H1 (cell line): Measurements from ENCODE around the gene OR2L5. TPM values are rescaled to one million over a fixed set of nuclear protein-coding genes. Genes with fewer than 3 reads are reported as not detected.

ENCODE experiments used
- BCL11A ChIP-seq, 2 experiments: IDR thresholded peaks; one replicate each; pipeline ENCODE4 v1.6.1; 2011; ENCODE audit warnings: low read depth in 2 of 2, low read length in 2 of 2, mild to moderate bottlenecking in 2 of 2
- CHD7 ChIP-seq: fragments of 300-600 bp; sonication (generic); IDR thresholded peaks from 2 replicates; pipeline ENCODE4 v1.7.1; 2012; ENCODE audit warnings: low read length, moderate library complexity, mild to moderate bottlenecking, inconsistent platforms; ENCODE audit not compliant: insufficient replicate concordance
- KDM1A ChIP-seq: fragments of 200-600, 300-600 bp; sonication (generic); IDR thresholded peaks from 2 replicates; pipeline ENCODE4 v1.7.1; 2016; ENCODE audit warnings: mild to moderate bottlenecking, low read length, borderline replicate concordance
- POU5F1 ChIP-seq: IDR thresholded peaks from 2 replicates; pipeline ENCODE4 v1.6.1; 2011; ENCODE audit warnings: low read depth, mild to moderate bottlenecking, low read length, moderate library complexity
- SIRT6 ChIP-seq: IDR thresholded peaks from one replicate; pipeline ENCODE4 v1.7.1; 2012; ENCODE audit warnings: low read length, inconsistent platforms
- ZNF274 ChIP-seq: IDR thresholded peaks from 2 replicates; pipeline ENCODE4 v1.7.0; 2012; ENCODE audit warnings: low read length, borderline replicate concordance; ENCODE audit errors: extremely low read depth
- polyA plus RNA-seq, 7 experiments: library from polyadenylated mRNA; depleted of rRNA in 3 of 7; stranded (reverse) in 5 of 7; unstranded in 2 of 7; fragments of >200 nt in 5 of 7; fragments of 200-250 nt in 2 of 7; gene quantifications; 1 replicate in 5 of 7; 2 replicates in 1 of 7; 4 replicates in 1 of 7; pipeline versions ENCODE4 v1.2.1 to v1.2.3, GENCODE V29; 2011 to 2013; ENCODE audit warnings: missing spikeins in 2 of 7, mixed read lengths in 2 of 7
- total RNA-seq: library from RNA; stranded (reverse); fragmentation: NEBNext Ultra II Directional; extraction: Animal tissue kit (Norgen Biotek cat#: 25700); gene quantifications from 2 replicates; pipeline ENCODE4 v1.2.1, GENCODE V29; 2021

The OR2L5 gene
- total and polyA plus RNA-seq, 2 of the 8 experiments (the other 6 are each of a cell fraction or from before 2014, with no cell fraction given) = not detected

DNA sequence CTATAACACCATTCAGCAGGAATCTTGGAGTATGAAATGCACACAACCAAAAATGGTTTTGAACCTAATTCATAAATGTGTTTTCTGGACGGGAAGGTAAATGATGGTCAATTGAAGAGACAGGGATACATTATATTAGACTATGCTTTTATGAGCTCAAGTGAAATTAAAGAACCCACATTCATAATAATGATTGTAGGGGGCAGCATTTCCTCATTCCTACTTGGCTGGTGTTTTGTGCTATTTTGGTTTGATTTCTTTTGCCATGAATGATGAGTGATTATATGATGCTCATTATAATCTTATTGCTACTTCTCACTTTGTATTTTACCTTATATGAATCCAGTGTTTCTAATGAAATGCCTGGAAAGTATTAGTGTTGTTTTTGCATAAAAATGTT is 33.5 kb downstream of the OR2L5 start (continued):
- TF ChIP-seq POU5F1 = no peak
- TF ChIP-seq CHD7 = no peak
- TF ChIP-seq KDM1A = no peak
- TF ChIP-seq ZNF274 = no peak
- no peak for TF ChIP-seq BCL11A (IDR thresholded peaks at IDR 0.05; ENCODE audit: low read depth in 2 of 2, low read length in 2 of 2)
- TF ChIP-seq SIRT6 = no peak
